ENCODE data around the gene PELI1.
"Not testable (repeated sequence)": the region's sequence is repeated elsewhere in the genome, so short reads cannot be mapped to it uniquely, and the experiment has no call there.

PELI1 gene

GRCh38 chr2:64085936-64086335, 58.3 kb downstream of the PELI1 start:
- no peak overlapping the region for H3K4me3 ChIP-seq (replicated peaks; ENCODE audit: low read depth, low read length)
- no peak for DNase-seq (ENCODE audit: extremely low read depth, low read depth)
- TF ChIP-seq CTCF (IDR thresholded peaks at IDR 0.05; ENCODE audit: low read depth, low read length, missing control alignments) = no peak

GRCh38 chr2:64081046-64081445, 63.2 kb downstream of the PELI1 start:
- H3K4me3 ChIP-seq (replicated peaks; ENCODE audit: low read depth, low read length) = no peak overlapping the region
- TF ChIP-seq CTCF (IDR thresholded peaks at IDR 0.05; ENCODE audit: low read depth, low read length, missing control alignments) = no peak
- no peak for DNase-seq (ENCODE audit: extremely low read depth, low read depth)

GRCh38 chr2:64080179-64080578, 64.0 kb downstream of the PELI1 start:
- no peak for DNase-seq (ENCODE audit: extremely low read depth, low read depth)
- H3K4me3 ChIP-seq (replicated peaks; ENCODE audit: low read depth, low read length) = no peak overlapping the region
- TF ChIP-seq CTCF (IDR thresholded peaks at IDR 0.05; ENCODE audit: low read depth, low read length, missing control alignments) = no peak

GRCh38 chr2:64079688-64080087, 64.5 kb downstream of the PELI1 start:
- not testable (repeated sequence) for H3K4me3 ChIP-seq (replicated peaks; ENCODE audit: low read depth, low read length); DNase-seq (ENCODE audit: extremely low read depth, low read depth)

- not testable (repeated sequence) for H3K4me3 ChIP-seq (replicated peaks; ENCODE audit: low read depth, low read length); DNase-seq (ENCODE audit: extremely low read depth, low read depth)
Observed at GRCh38 chr2:64076828-64077227, 67.4 kb downstream of the PELI1 start.

GRCh38 chr2:64074616-64075015, 69.6 kb downstream of the PELI1 start:
- not testable (repeated sequence) for H3K4me3 ChIP-seq (replicated peaks; ENCODE audit: low read depth, low read length); DNase-seq (ENCODE audit: extremely low read depth, low read depth)

- no peak for TF ChIP-seq CTCF (IDR thresholded peaks at IDR 0.05; ENCODE audit: low read depth, low read length, missing control alignments)
- DNase-seq (ENCODE audit: extremely low read depth, low read depth) = no peak
- no peak overlapping the region for H3K4me3 ChIP-seq (replicated peaks; ENCODE audit: low read depth, low read length)
Observed at GRCh38 chr2:64067326-64067725, 76.9 kb downstream of the PELI1 start.

- TF ChIP-seq CTCF (IDR thresholded peaks at IDR 0.05; ENCODE audit: low read depth, low read length, missing control alignments) = no peak
- no peak overlapping the region for H3K4me3 ChIP-seq (replicated peaks; ENCODE audit: low read depth, low read length)
- no peak for DNase-seq (ENCODE audit: extremely low read depth, low read depth)
Observed at GRCh38 chr2:64065516-64065915, 78.7 kb downstream of the PELI1 start.

GRCh38 chr2:64063924-64064331, 80.3 kb downstream of the PELI1 start:
- no peak overlapping the region for H3K4me3 ChIP-seq (replicated peaks; ENCODE audit: low read depth, low read length)
- DNase-seq (ENCODE audit: extremely low read depth, low read depth) = no peak
- TF ChIP-seq CTCF (IDR thresholded peaks at IDR 0.05; ENCODE audit: low read depth, low read length, missing control alignments) = no peak

Measured in HFF-Myc (cell line).